Measurements from ENCODE around the gene SPATA31E1. TPM values are rescaled to one million over a fixed set of nuclear protein-coding genes. Genes with fewer than 3 reads are reported as not detected.
"Not testable (repeated sequence)": the region's sequence is repeated elsewhere in the genome, so short reads cannot be mapped to it uniquely, and the experiment has no call there.

Gene SPATA31E1
- total and polyA plus RNA-seq, 9 of the 15 experiments (the other 6 are each of a cell fraction or from before 2014, with no cell fraction given): not detected

DNA sequence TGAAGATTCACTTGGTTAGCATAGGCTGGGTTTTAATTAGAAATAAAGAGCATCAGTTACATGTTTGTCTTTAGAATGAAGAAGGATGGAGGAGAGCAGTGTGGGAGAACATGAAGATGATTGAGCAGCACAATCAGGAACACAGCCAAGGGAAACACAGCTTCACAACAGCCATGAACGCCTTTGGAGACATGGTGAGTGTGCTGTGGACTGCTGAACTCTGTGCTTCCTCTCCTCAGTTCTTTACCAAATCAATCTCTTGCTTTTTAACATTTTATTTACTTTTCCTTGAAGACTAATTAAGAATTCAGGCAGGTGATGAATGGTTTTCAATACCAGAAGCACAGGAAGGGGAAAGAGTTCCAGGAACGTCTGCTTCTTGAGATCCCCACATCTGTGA lies 38.2 kb upstream of the SPATA31E1 start (continued):
- TF ChIP-seq, protein P1, sequence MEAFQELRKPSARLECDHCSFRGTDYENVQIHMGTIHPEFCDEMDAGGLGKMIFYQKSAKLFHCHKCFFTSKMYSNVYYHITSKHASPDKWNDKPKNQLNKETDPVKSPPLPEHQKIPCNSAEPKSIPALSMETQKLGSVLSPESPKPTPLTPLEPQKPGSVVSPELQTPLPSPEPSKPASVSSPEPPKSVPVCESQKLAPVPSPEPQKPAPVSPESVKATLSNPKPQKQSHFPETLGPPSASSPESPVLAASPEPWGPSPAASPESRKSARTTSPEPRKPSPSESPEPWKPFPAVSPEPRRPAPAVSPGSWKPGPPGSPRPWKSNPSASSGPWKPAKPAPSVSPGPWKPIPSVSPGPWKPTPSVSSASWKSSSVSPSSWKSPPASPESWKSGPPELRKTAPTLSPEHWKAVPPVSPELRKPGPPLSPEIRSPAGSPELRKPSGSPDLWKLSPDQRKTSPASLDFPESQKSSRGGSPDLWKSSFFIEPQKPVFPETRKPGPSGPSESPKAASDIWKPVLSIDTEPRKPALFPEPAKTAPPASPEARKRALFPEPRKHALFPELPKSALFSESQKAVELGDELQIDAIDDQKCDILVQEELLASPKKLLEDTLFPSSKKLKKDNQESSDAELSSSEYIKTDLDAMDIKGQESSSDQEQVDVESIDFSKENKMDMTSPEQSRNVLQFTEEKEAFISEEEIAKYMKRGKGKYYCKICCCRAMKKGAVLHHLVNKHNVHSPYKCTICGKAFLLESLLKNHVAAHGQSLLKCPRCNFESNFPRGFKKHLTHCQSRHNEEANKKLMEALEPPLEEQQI (IDR thresholded peaks at IDR 0.05): no peak

DNA sequence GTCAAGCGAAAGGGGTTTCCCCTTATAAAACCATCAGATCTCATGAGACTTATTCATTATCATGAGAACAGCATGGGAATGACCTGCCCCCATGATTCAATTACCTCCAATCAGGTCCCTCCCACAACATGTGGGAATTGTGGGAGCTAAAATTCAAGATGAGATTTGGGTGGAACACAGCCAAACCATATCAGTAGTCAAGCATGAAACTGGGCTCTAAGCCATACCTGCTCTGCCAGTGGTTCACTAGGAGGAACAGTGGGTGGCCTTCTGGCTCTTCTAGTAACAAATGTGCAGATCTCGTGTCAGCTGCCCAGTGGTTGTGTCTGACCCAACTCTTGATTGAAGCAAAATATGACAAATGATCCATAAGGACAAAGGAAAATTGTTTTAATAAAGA lies 34.9 kb upstream of the SPATA31E1 start:
- no CpG with 5 or more reads among the region's 2 CpGs for WGBS (ENCODE audit: insufficient coverage, low coverage, missing lambda C conversion rate)
- H3K27ac ChIP-seq (ENCODE audit: extremely low read depth, low read depth, low read length); CTCF ChIA-PET (ENCODE audit: low intra/inter-chr PET ratio); H3K27me3 ChIP-seq (ENCODE audit: control insufficient read depth in 2 of 2, insufficient read depth in 2 of 2, low read length in 2 of 2); POLR2A ChIA-PET; BruUV-seq (replicated peaks); intact Hi-C loops (cut with micrococcal nuclease); H3K9me3 ChIP-seq (replicated peaks; ENCODE audit: control insufficient read depth, insufficient read depth, low read depth, low read length); ATAC-seq; H3K4me2 ChIP-seq (ENCODE audit: insufficient read depth, low read length); H3K4me1 ChIP-seq (replicated peaks in 1 of 2; ENCODE audit: control insufficient read depth in 2 of 2, insufficient read depth in 2 of 2, low read length in 2 of 2); H3K9me1 ChIP-seq (ENCODE audit: control insufficient read depth, insufficient read depth, low read length); H4K20me1 ChIP-seq (replicated peaks; ENCODE audit: control insufficient read depth, insufficient read depth, low read length); in situ Hi-C loops (cut with MboI); H3K79me2 ChIP-seq (ENCODE audit: control insufficient read depth, insufficient read depth, low read length); H3K9ac ChIP-seq (ENCODE audit: insufficient read depth in 1 of 2, low read depth in 2 of 2, low read length in 2 of 2); DNase-seq (ENCODE audit: extremely low read depth in 1 of 4, low spot score in 3 of 4); H3K36me3 ChIP-seq (ENCODE audit: control insufficient read depth, insufficient read depth, low read length); H2AFZ ChIP-seq (ENCODE audit: low read depth, low read length); H3K4me3 ChIP-seq: not testable (repeated sequence)
- peak; percentile 6 for FAIRE-seq

Data from K562 (cell line).